Fibroblast of villous mesenchyme (primary cell): Measurements from ENCODE around the gene SLITRK2. TPM values are rescaled to one million over a fixed set of nuclear protein-coding genes. Genes with fewer than 3 reads are reported as not detected.

Source experiments
- DNase-seq: peaks from one replicate; pipeline ENCODE4 v3.0.0-alpha.2; 2010; ENCODE audit warnings: low read depth
- H3K4me3 ChIP-seq: 2 replicates; pipeline ENCODE4 v1.5.1; 2011; ENCODE audit warnings: low read depth, mild to moderate bottlenecking, low read length
- small RNA-seq: library from RNA; depleted of rRNA; stranded (forward); fragments of <200 nt; gene quantifications from one replicate; pipeline ENCODE3, GENCODE V24; 2012
- total RNA-seq: library from RNA; depleted of rRNA; stranded (reverse); fragments of >200 nt; gene quantifications from 2 replicates; pipeline ENCODE4 v1.2.3, GENCODE V29; 2012
- TF ChIP-seq, protein P1 (sequence below): IDR thresholded peaks from 2 replicates; pipeline ENCODE4 v1.5.1; 2012; ENCODE audit warnings: low read depth, mild to moderate bottlenecking, low read length; ENCODE audit not compliant: insufficient read depth

SLITRK2 gene
- total RNA-seq, 1 donor, result not detected

- TF ChIP-seq, protein P1, sequence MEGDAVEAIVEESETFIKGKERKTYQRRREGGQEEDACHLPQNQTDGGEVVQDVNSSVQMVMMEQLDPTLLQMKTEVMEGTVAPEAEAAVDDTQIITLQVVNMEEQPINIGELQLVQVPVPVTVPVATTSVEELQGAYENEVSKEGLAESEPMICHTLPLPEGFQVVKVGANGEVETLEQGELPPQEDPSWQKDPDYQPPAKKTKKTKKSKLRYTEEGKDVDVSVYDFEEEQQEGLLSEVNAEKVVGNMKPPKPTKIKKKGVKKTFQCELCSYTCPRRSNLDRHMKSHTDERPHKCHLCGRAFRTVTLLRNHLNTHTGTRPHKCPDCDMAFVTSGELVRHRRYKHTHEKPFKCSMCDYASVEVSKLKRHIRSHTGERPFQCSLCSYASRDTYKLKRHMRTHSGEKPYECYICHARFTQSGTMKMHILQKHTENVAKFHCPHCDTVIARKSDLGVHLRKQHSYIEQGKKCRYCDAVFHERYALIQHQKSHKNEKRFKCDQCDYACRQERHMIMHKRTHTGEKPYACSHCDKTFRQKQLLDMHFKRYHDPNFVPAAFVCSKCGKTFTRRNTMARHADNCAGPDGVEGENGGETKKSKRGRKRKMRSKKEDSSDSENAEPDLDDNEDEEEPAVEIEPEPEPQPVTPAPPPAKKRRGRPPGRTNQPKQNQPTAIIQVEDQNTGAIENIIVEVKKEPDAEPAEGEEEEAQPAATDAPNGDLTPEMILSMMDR, result no peak
- no peak for DNase-seq
- no peak overlapping the region for H3K4me3 ChIP-seq
Measured at GRCh38 chrX:145853181-145853580, 35.6 kb downstream of the SLITRK2 start.

GRCh38 chrX:145856181-145856580 is 38.6 kb downstream of the SLITRK2 start:
- H3K4me3 ChIP-seq, result no peak overlapping the region
- DNase-seq, result no peak
- TF ChIP-seq, protein P1, result no peak

DNA sequence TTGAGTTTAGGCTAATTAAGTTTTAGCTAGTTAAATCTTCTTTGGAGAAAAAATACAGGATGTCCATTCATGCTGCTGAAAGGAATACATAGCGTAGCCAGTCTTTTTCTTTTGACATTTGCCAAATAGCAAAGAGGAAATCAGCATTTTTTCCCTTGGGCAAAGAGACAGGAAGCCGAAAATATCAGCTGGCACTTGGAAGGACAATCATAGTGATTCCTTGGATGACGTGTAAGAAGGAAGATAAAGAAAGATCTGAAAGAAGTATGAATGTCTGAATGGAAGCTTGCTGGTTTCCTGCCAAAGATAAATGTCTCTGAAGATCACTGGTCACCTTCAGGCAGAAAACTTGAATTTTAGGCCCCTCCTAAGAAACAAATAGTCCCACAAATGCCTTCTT is 44.2 kb downstream of the SLITRK2 start:
- TF ChIP-seq, protein P1, result no peak
- no peak for DNase-seq
- H3K4me3 ChIP-seq, result no peak overlapping the region

DNA sequence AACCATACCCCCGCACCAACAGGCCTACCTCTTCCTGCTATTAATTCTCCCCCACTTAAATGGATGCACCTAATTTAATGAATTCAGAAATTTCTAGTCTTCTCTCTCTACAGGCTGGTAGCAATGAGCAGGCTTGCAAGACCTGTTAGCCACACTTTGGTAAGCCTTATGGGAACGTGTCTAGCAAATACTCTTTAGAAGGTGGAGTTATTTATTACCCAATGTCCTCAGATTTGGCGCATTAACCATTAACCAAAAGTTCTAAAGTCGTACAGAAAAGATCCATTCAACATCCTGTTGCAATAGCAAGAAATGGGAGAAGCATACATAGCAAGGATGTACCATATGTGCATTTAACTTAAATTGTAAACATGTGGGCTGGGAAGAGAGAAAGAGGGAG is 47.5 kb downstream of the SLITRK2 start:
- DNase-seq, result no peak
- TF ChIP-seq, protein P1, result no peak
- no peak overlapping the region for H3K4me3 ChIP-seq

Small RNAs within 50 kb of the gene (small RNA-seq; reads per million reads assigned to genes)
- not detected for gene AL109653.1
